HG03469 (cell line): ENCODE data around the gene VPS33A.
"Not testable (repeated sequence)": the region's sequence is repeated elsewhere in the genome, so short reads cannot be mapped to it uniquely, and the experiment has no call there.

Experiments
- ATAC-seq: cut with Tn5 transposase; IDR thresholded peaks from one replicate; pipeline ENCODE4 v1.9.1; 2021; ENCODE audit warnings: mild to moderate bottlenecking, moderate library complexity, moderate number of reproducible peaks; ENCODE audit not compliant: unreplicated experiment

Gene VPS33A

DNA sequence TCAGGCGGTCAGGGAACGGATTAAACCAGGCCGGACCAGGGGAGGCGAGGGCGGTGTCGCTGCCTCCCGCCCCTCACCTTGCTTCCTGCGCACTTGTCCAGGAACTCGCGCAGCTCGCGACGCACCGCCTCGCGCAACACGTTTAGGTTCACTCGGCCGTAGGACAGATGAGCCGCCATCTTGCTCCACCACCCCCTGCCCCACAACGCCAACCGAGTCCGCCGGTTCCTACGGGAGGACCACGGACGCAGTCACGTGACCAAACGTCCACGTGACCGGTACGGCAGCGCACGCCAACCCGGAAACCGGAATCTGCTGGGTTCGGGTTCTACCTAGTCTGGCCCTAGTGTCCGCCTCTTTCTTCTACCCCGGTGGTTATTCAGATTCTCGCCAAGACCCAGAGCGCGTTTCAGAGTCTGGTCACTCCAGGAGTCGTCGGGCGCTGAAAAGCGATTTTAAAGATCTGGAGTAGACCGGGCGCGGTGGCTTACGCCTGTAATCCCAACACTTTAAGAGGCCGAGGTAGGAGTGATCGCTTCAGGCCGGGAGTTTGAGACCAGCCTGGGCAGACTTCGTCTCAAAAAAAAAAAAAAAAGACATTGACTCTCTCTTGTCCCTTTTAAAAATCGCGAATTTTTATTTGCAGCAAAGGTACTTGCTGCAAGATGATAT is at the start of gene VPS33A:
TSS of gene VPS33A (minus strand) at position 265 of the 672 bp plus-strand sequence. CDS start at position 179, 86 bp downstream.
- peak; percentile 75 for ATAC-seq

DNA sequence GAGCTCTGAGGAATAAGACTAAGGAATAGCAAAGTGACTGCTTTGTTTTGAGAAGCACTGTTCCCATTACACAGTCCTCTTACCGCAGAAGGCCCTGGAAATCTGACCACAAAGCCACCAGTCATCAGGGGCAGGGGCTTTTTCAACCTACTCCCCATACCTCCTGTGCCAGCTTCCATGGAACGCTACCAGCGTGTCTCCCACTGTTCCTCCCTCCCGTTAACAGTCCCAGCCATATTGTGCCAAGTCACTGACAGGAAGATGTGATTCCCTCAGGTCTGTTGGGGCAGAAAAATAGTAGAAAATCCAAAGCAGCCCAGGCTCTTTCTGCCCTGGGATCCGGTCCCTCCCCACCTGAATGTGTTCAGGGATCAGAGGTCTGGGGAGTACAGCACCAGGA is 46.6 kb upstream of the VPS33A start:
- ATAC-seq, result no peak

- no peak for ATAC-seq
These were observed 45.4 kb upstream of the VPS33A start for GRCh38 chr12:122311696-122312095.

GRCh38 chr12:122310626-122311333 is 44.5 kb upstream of the VPS33A start:
- ATAC-seq, result no peak

DNA sequence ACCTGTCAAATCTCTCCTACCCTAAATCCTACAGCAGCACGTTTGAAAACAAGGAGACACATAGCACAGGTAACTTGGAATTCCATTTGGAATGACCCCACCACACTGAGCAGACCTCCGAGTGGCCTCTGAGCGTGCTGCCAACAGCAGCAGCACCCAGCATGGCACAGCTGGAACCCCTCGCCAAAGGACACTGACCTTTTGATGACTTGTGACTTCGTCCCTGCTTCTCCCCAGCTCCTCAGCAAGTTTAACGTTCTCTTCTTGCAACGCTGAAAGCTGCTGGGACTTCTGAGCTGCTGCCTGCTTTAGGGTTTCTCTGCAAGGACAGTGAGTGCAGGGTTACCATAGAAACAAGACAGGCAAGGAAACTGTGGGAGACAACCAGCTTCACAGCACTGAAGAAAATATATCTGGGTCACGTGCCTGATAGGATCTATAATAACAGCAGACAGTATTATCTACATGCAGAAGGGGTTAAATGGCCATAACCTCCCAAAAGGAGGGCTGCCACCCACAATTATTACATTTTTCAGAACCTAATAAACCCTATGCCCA is 43.3 kb upstream of the VPS33A start:
- ATAC-seq, result no peak

DNA sequence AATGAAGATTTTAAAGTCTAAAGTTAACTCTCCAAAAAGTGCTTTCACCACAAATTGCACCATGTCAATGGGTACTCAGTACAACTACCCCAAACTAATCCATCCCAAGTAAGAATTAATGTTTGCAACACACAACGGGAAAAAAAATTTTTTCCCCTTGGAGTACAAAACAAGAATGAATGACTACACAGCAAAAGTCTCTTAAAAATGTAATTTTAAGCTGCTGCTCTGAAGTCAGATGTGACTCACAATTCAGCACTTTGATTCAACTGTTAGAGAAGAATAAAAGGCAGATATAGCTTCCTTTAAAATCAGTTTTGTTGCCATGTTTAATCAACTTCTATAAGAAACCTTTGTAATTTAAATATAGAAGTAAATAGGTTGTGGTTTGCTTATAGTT is 42.5 kb upstream of the VPS33A start:
- no peak for ATAC-seq

GRCh38 chr12:122306407-122306806 is 40.1 kb upstream of the VPS33A start:
- no peak for ATAC-seq

DNA sequence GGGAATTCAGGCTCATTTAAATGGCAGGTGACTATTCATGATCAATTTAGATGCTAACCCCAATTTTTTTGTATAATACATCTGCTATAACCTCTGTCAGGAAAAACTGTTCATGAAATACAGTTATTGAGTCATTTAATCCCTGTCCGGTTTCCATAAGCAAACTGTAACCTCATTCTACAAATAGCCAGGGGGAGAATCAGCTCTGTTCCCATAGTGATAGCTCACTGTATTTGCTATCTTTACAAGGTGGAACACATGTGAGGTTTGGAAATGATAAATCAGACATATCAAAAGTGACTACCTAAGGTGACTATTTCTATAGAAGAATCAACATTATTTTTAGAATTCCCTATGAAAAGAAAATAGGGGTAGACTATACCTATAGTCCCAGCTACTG is 38.6 kb upstream of the VPS33A start:
- no peak for ATAC-seq

- no peak for ATAC-seq
These were observed 36.8 kb upstream of the VPS33A start for GRCh38 chr12:122303068-122303467.

DNA sequence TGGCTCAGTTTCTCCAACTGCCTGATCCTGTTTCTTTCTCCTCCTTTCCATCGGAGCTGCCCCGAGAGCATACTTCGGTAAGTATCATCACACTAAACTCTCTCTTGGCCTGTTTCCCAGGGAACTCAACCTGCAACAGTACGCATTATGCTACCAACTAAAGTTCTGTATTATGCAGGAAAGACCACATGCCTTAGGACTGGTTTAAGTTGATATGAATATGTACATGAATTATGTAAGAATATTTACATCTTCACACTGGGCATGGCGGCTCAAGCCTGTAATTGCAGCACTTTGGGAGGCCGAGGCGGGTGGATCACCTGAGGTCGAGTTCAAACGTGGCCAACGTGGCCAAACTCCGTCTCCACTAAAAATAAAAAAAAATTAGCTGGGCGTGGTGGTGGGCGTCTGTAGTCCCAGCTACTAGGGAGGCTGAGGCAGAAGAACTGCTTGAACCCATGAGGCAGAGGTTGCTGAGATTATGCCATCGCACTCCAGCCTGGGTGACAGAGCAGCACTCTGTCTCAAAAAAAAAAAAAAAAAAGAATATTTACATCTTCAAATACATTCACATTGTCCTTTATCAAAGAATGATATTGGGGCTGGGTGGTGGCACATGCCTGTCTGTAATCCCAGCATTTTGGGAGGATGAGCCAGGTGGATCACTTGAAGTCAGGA is 31.9 kb upstream of the VPS33A start:
- no peak for ATAC-seq

DNA sequence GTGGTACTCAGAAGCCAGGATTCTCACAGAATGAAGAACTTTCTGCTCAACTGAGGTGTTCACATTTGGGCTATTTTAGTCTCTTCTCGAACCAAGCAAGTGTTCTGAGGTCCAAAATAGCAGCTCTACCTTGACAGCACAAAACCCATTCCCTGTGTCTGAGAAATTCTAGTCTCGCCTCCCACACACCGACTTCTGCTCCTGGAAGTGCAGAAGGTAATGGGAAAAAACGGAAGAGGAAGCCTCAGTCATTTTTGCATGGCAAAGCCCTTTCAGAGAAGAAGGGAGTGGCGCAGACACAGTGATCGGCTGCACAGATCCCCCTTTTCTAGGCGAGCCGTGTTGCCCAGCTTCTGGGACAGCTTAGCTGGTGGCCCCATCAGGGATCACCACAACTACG is 31.2 kb upstream of the VPS33A start:
- no peak for ATAC-seq

DNA sequence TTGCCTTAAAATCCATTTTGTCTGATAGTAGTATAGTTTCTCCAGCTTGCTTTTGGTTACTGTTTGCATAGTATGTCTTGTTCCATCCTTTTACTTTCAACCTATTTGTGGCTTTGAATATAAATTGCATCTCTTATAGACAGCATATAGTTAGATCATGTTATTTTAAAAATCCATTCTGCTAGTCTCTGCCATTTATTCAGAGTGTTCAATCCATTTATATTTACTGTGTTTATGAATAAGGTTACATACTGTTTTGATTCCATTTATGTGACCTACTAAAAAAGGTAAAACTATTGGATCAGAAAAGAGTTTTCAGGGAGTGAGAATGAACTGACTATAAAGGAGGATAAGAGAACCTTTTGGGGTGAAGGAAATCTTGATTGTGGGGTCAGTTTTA is 29.6 kb upstream of the VPS33A start:
- no peak for ATAC-seq

DNA sequence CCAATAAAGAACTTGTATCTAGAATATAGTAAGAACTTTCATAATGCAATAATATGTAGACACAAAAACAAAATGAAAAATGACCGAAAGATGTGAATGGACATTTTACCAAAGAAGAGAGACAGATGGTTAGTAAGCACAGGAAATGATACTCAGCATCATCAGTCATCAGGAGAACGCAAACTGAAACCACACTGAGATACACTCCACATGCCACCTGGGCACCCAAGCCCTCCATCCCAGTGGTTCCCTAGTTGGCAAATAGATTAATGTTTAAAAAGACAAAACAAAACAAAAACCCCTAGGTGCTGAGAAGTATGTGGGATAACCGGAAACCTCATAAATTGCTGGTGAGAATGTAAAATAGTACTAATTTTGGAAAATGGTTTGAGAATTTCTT is 26.8 kb upstream of the VPS33A start:
- no peak for ATAC-seq

DNA sequence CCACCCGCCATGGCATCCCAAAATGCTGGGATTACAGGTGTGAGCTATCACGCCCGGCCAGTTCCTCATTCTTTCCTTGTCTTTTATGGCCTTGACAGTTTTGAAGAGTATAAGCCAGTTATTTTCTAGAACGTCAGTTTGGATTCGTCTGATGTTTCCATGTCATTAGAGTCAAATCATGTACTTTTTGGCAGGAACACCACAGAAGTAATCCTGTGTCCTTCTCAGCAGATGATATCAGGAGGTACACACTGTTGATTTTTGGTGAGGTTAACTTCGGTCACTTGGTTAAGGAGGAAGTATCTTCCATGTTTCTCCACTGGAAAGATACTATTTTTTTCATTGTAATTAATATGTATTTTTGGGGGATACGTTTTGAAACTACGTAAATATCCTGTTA is 25.1 kb upstream of the VPS33A start:
- no peak for ATAC-seq

DNA sequence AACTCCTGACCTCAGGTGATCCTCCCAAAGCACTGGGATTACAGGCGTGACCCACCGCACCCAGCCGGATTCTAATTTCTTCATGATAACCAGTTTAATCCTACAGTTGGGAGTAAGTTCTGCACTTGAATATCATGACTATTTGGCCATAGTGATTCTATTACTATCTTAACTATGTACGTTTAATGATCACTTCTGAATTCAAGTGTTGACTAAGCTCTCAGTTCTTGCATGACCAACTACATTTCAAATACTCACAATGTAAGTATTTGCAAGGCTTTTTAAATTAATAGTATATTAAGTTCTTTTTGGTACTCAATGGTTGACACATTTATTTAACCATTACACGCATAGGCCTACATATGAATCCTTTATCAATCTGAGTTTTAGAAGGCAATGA is 17.4 kb upstream of the VPS33A start:
- no peak for ATAC-seq

DNA sequence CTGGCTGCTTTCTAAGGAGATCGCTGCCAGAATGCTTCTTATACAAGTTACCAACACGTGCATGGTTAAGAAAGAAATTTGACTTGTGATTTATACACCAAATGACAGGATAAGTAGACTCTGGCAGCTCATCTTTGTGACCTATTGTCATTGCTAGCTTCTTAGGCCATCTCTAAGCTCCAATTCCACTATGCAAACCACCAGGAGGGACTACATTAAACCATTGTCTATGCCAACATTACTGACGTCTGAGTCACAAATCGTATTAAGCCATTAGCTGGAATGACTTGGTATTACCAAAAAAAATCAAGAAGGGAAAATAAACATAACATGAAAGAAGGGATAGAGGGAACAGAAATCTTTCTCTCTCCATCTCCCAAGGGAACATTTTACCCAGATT is 15.8 kb upstream of the VPS33A start:
- no peak for ATAC-seq

DNA sequence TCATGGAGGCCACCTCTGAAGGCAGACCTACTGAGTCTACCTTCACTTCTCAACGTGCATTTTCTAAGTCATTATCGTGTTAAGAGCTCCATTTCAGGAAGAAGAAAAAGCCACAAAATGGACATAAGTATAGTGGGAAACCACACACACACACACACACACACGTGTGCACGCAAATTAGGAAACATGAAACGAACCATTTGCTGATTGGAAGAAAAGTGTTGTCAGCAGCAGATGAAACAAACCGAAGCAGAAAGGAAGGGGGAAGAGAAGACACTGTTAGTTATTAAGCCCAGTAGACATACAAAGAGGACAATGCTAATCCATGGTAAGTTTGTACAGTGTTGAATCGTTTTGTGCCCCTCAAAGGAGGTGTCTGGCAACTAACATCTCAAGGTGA is 9.9 kb upstream of the VPS33A start:
- no peak for ATAC-seq

DNA sequence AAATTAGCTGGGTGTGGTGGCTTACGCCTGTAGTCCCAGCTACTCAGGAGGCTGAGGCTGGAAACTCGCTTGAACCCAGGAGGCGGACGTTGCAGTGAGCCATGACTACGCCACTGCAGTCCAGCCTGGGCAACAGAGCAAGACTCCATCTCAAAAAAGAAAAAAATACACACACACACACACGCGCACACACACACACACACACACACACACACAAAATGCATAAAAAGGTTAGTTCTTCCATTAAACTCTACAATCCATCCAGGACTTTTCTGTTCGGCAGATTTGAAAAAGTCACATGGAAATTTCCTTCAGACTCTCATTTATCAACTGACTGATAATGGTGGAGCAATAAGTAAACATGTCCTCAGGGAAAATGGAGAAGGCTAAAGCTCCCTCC is 9.2 kb upstream of the VPS33A start:
- ATAC-seq, result no peak

GRCh38 chr12:122265886-122266229 is 436 bp downstream of the VPS33A start:
- ATAC-seq, result peak; percentile 22

- no peak for ATAC-seq
These were observed 818 bp downstream of the VPS33A start for GRCh38 chr12:122265476-122265875.

GRCh38 chr12:122260735-122261134 is 5.6 kb downstream of the VPS33A start:
- ATAC-seq, result not testable (repeated sequence)

GRCh38 chr12:122258939-122259338 is 7.4 kb downstream of the VPS33A start:
- not testable (repeated sequence) for ATAC-seq
